Heart right ventricle (tissue), 16 donors: ENCODE data around the gene AP3S2. TPM values are rescaled to one million over a fixed set of nuclear protein-coding genes. Genes with fewer than 3 reads are reported as not detected.

Experiments
- ATAC-seq, 8 donors: fragments of 200-7000 bp; cut with Tn5 transposase; one replicate each; pipeline ENCODE4 v1.9.1; 2020; ENCODE audit warnings: mild to moderate bottlenecking in 8 of 8, moderate library complexity in 8 of 8, moderate number of reproducible peaks in 1 of 8
- DNase-seq, 2 donors: peaks; one replicate each; pipeline ENCODE4 v3.0.0-alpha.2; 2020
- H3K27ac ChIP-seq, 10 donors: fragments of 200-600 bp; sonication (generic) in 2 of 10; one replicate each; pipeline versions ENCODE4 v1.5.0 to v1.8.0; 2020 to 2022; ENCODE audit warnings: mild to moderate bottlenecking in 3 of 10
- H3K27me3 ChIP-seq, 7 donors: fragments of 200-600 bp; one replicate each; pipeline ENCODE4 v1.8.0; 2021 to 2022; ENCODE audit warnings: mild to moderate bottlenecking in 2 of 7
- H3K36me3 ChIP-seq, 9 donors: fragments of 200-600 bp; sonication (generic) in 1 of 9; one replicate each; pipeline versions ENCODE4 v1.5.0 to v1.8.0; 2020 to 2022; ENCODE audit warnings: mild to moderate bottlenecking in 2 of 9
- H3K4me1 ChIP-seq, 9 donors: fragments of 200-600 bp; sonication (generic) in 1 of 9; one replicate each; pipeline versions ENCODE4 v1.5.0 to v1.8.0; 2020 to 2022; ENCODE audit warnings: mild to moderate bottlenecking in 4 of 9
- H3K4me3 ChIP-seq, 10 donors: fragments of 200-600 bp; sonication (generic) in 2 of 10; one replicate each; pipeline versions ENCODE4 v1.5.0 to v1.8.0; 2020 to 2022; ENCODE audit warnings: mild to moderate bottlenecking in 7 of 10, moderate library complexity in 2 of 10
- H3K9me3 ChIP-seq, 11 donors: fragments of 200-600 bp in 10 of 11; sonication (generic) in 2 of 11; one replicate each; pipeline versions ENCODE4 v1.5.0 to v1.8.0; 2013 to 2022; ENCODE audit warnings: mild to moderate bottlenecking in 2 of 11, control low read depth in 1 of 11, moderate library complexity in 1 of 11
- CTCF ChIP-seq, 9 donors: fragments of 200-600 bp; sonication (generic) in 2 of 9; IDR thresholded peaks; one replicate each; pipeline versions ENCODE4 v1.5.0 to v1.8.0; 2021 to 2022; ENCODE audit warnings: antibody characterized with exemption in 9 of 9, mild to moderate bottlenecking in 5 of 9, moderate library complexity in 1 of 9
- WGBS, 2 donors: extraction: QIAGEN DNeasy Blood & Tissue Kit; methylation state at CpG; one replicate each; pipeline ENCODE4 v1.1.7; 2013; ENCODE audit warnings: inconsistent platforms in 1 of 2; 5-methylcytosine and 5-hydroxymethylcytosine counted together
- intact Hi-C, 10 donors: fragments of 100-400 bp; cut with DNase I; formaldehyde crosslinking; loops; one replicate each; pipeline versions ENCODE4 v1.11.1 to v1.14.2; 2022
- polyA plus RNA-seq, 2 donors: library from polyadenylated mRNA; stranded (reverse); fragments of 200-250 nt; gene quantifications; one replicate each; pipeline ENCODE4 v1.2.3, GENCODE V29; 2013
- total RNA-seq, 10 donors: library from RNA; stranded (reverse); fragmentation: NEBNext Ultra II Directional in 3 of 10; extraction: Animal tissue kit (Norgen Biotek cat#: 25700) in 3 of 10; gene quantifications; one replicate each; pipeline versions ENCODE4 v1.2.1 to v1.2.4, GENCODE V29; 2021 to 2023
- donor health status: Arrhythmogenic right ventricular cardiomyopathy.
- donor health status: ischemic (EF 13 %, LVEDD 7.1; RV severe dilation, severe dysfunction).
- donor health status: healthy with polysubstance abuse.
- donor health status: DM: no; HTN: yes; CAD: no.
- donor health status: DM: no; HTN: no; CAD: no.
- donor health status: ischemic (EF 25% LVEDD 6.9; RV normal size, moderate dysfunction).
- donor health status: ischemic (EF 25% LVEDD 5.7; RV mildly dilated, moderate dysfunction).
- donor health status: healthy.
- donor health status: DM: yes; HTN: yes; CAD: no.
- donor health status: Ischemic cardiomyopathy.
- donor health status: ischemic (EF 35%, LVEDD 5.7; RV mildly dilated, moderate dysfunction).
- donor health status: nonischemic (EF 11% LVEDD 7.7; RV severe dilation, severe dysfunction).
- donor health status: DM: yes; HTN: yes; CAD: no.
- donor health status: PGD.
- donor health status: ischemic (EF 29% LVEDD 5.4; RV normal size, mild dysfunction).
- donor health status: nonischemic (EF 23%, LVEDD 6.1; RV moderate dilation, normal function).

Gene AP3S2
- total and polyA plus RNA-seq, 12 donors: 16.8 to 55.5 (median 45.5) TPM

GRCh38 chr15:89823836-89824606 lies 69.8 kb downstream of the AP3S2 start:
- DNase-seq (no peak), ATAC-seq (no peak)
- intact Hi-C loops: no loop called here
- Histone ChIP-seq H3K4me1 (peaks cover 7 to 85% (median 16%) of the 10 kb centered on the region in 9 donors), H3K9me3 (no peaks in the 10 kb centered on the region), H3K36me3 (no peaks in the 10 kb centered on the region), H3K27me3 (peaks cover 0 to 18% (median 1%) of the 10 kb centered on the region in 7 donors), H3K4me3 (no peak overlapping the region), H3K27ac (peak overlapping the region in 2 of 10 donors; percentile 35 to 84)
- no peak for TF ChIP-seq CTCF (IDR thresholded peaks at IDR 0.05)
- 89 to 90% methylated on average over 16 of the region's 16 CpGs for WGBS, 2 donors

GRCh38 chr15:89822951-89823711 lies 70.7 kb downstream of the AP3S2 start:
- H3K9me3 ChIP-seq: no peaks in the 10 kb centered on the region
- H3K27me3 ChIP-seq: peaks cover 0 to 18% (median 7%) of the 10 kb centered on the region in 7 donors
- WGBS, 2 donors: 72 to 75% methylated on average over 7 of the region's 7 CpGs
- TF ChIP-seq CTCF (IDR thresholded peaks at IDR 0.05): no peak
- H3K27ac ChIP-seq: peak overlapping the region in 2 of 10 donors; percentile 44 to 84
- intact Hi-C loops: no loop called here
- DNase-seq (no peak), ATAC-seq (peak in 1 of 8 donors; percentile 36)
- H3K4me1 ChIP-seq: peaks cover 3 to 76% (median 7%) of the 10 kb centered on the region in 9 donors
- no peak overlapping the region for H3K4me3 ChIP-seq
- no peaks in the 10 kb centered on the region for H3K36me3 ChIP-seq

DNA sequence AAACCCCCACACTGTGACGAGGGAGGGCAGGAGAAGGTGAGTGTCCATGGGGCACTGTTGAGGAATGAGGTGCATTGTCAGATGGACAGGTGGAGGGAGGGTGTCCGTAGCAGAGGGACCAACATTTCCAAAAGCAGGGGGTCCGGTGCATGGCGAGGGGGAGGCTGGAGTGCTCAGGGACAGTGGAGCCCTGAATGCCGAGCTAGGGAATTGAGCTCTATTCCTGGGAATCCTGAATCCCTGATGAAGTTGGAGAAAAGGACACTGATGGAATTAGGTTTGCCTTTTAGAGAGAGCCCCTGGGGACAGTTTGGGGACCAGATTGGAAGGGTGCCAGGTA lies 71.2 kb downstream of the AP3S2 start:
- H3K4me3 ChIP-seq: no peak overlapping the region
- intact Hi-C loops: no loop called here
- H3K36me3 ChIP-seq: no peaks in the 10 kb centered on the region
- H3K4me1 ChIP-seq: peaks cover 0 to 70% (median 1%) of the 10 kb centered on the region in 9 donors
- H3K9me3 ChIP-seq: no peaks in the 10 kb centered on the region
- 79 to 80% methylated on average over 5 of the region's 5 CpGs for WGBS, 2 donors
- ATAC-seq (no peak), DNase-seq (no peak)
- no peak for TF ChIP-seq CTCF (IDR thresholded peaks at IDR 0.05)
- H3K27ac ChIP-seq: peak overlapping the region in 1 of 10 donors; percentile 84
- H3K27me3 ChIP-seq: peaks cover 0 to 18% (median 7%) of the 10 kb centered on the region in 7 donors

- H3K27ac ChIP-seq: peak overlapping the region in 2 of 10 donors; percentile 20 to 84
- H3K4me1 ChIP-seq: peaks cover 0 to 65% (median 0%) of the 10 kb centered on the region in 9 donors
- no peak for ATAC-seq
- no peak overlapping the region for H3K4me3 ChIP-seq
- no peak for TF ChIP-seq CTCF (IDR thresholded peaks at IDR 0.05)
- H3K36me3 ChIP-seq: no peaks in the 10 kb centered on the region
- DNase-seq: no peak
- 63 to 66% methylated on average over 11 of the region's 11 CpGs for WGBS, 2 donors
- H3K9me3 ChIP-seq: no peaks in the 10 kb centered on the region
- peaks cover 0 to 23% (median 7%) of the 10 kb centered on the region in 7 donors for H3K27me3 ChIP-seq
- intact Hi-C loops: no loop called here
Observed at GRCh38 chr15:89822026-89822425, 71.8 kb downstream of the AP3S2 start.
